ENCODE results near the gene PWP2.
"Not testable (repeated sequence)": the region's sequence is repeated elsewhere in the genome, so short reads cannot be mapped to it uniquely, and the experiment has no call there.

Gene PWP2

DNA sequence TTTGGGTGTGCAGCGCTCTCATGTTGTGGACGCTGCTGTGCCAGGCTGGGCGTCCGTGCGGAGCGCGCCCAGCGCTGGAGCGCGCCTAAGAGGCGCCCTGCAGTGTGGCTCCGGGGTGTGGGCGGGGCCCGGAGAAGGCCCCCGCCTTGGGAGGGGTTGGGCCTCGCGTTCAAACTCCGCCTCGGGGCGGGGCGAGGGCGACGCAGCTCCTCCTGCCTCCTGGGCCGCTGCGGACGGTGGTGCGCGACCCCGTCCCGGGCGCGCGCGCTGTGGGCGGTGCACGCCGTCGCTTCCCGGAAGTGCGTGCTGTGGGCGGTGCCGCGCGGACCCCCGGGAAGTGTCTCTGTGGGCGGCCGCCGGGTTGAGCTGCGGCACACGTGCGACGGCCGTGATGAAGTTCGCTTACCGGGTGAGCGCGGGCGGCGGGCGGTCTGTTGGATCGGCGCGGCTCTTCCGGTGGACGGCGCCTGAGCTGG lies at the start of gene PWP2:
PWP2 (plus strand) TSS at position 374 of the 476 bp plus-strand sequence; CDS start at position 392, 18 bp downstream.
- H3K27ac ChIP-seq; H3K4me2 ChIP-seq; H3K36me3 ChIP-seq (ENCODE audit: insufficient read depth); H3K27me3 ChIP-seq (ENCODE audit: insufficient read depth, low read depth); H3K9ac ChIP-seq; H4K20me1 ChIP-seq (ENCODE audit: insufficient read depth); H3K4me3 ChIP-seq (IDR thresholded peaks at IDR 0.05; ENCODE audit: insufficient read depth, low read depth, low read length); H3K79me2 ChIP-seq (ENCODE audit: insufficient read depth, low read depth); H3K4me1 ChIP-seq (ENCODE audit: low read depth, poor library complexity, severe bottlenecking); H2AFZ ChIP-seq (ENCODE audit: low read depth): not testable (repeated sequence)

DNA sequence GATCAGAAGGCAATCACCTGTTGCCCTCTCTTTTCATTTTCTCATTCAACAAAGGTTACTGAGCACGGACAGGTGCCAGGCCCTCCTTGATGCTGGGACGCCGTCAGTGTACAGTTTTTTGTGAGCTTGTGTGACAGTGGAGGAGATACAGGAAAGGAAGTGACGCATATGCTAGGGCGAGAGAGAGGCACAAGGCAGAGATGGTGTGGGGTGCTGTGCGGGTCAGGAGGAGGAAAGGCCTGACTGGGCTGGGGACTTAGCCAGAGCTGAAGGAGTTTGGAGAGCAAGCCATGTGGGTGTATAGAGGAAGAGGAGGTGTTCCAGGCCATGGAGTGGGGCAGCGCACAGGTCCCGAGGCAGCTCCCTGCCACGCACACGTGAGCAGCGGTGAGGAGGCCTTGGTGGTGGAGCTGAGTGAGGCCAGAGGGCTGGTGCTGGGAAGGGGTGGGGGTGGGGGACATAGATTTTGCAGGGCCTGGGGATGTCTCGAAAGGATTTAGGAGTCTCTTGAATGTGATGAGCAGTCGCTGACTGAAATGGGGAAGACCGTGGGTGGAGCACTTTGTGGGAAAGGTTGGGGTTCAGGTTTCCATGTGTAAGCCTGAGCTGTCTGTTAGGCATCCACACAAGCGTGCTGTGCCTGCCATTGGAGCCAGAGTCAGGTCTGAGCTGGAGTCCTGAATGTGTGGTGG lies 49.1 kb upstream of the PWP2 start:
- H3K4me2 ChIP-seq, result no peak overlapping the region
- 0 out of 2 replicates have a peak, but pooled peaks cover 6% of the 10 kb centered on the region for H3K79me2 ChIP-seq (ENCODE audit: insufficient read depth, low read depth)
- H3K27me3 ChIP-seq (ENCODE audit: insufficient read depth, low read depth), result no peaks in the 10 kb centered on the region
- H3K36me3 ChIP-seq (ENCODE audit: insufficient read depth), result peaks cover 9% of the 10 kb centered on the region; the same call in 1 of the 2 replicates
- no peaks in the 10 kb centered on the region for H4K20me1 ChIP-seq (ENCODE audit: insufficient read depth)
- no peaks in the 10 kb centered on the region for H3K4me1 ChIP-seq (ENCODE audit: low read depth, poor library complexity, severe bottlenecking)
- no peak overlapping the region for H3K4me3 ChIP-seq (IDR thresholded peaks at IDR 0.05; ENCODE audit: insufficient read depth, low read depth, low read length)
- TF ChIP-seq, protein P1, sequence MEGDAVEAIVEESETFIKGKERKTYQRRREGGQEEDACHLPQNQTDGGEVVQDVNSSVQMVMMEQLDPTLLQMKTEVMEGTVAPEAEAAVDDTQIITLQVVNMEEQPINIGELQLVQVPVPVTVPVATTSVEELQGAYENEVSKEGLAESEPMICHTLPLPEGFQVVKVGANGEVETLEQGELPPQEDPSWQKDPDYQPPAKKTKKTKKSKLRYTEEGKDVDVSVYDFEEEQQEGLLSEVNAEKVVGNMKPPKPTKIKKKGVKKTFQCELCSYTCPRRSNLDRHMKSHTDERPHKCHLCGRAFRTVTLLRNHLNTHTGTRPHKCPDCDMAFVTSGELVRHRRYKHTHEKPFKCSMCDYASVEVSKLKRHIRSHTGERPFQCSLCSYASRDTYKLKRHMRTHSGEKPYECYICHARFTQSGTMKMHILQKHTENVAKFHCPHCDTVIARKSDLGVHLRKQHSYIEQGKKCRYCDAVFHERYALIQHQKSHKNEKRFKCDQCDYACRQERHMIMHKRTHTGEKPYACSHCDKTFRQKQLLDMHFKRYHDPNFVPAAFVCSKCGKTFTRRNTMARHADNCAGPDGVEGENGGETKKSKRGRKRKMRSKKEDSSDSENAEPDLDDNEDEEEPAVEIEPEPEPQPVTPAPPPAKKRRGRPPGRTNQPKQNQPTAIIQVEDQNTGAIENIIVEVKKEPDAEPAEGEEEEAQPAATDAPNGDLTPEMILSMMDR (conservative IDR thresholded peaks at IDR 0.05; ENCODE audit: low read depth, low read length), result no peak
- H3K27ac ChIP-seq, result no peak overlapping the region
- H3K9ac ChIP-seq, result no peak overlapping the region
- no peak overlapping the region for H2AFZ ChIP-seq (ENCODE audit: low read depth)

DNA sequence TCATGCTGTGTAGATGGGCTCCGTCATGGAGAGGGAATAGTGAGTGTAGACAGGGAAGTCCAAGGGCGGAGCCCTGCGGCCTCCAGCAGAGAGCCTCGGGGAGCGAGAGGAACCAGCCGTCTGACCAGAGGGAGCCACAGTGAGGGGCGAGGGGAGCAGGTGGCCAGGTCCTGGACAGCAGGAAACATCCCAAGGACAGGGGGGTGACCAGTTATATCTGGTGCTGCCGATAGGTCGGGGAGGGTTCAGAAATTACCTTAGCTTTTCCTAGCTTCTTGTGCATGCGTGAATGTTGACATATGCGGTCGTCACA lies 48.6 kb upstream of the PWP2 start:
- Histone ChIP-seq H3K4me1 (ENCODE audit: low read depth, poor library complexity, severe bottlenecking) (no peaks in the 10 kb centered on the region), H2AFZ (ENCODE audit: low read depth) (no peak overlapping the region), H3K36me3 (ENCODE audit: insufficient read depth) (peaks cover 9% of the 10 kb centered on the region; the same call in 1 of the 2 replicates), H3K27me3 (ENCODE audit: insufficient read depth, low read depth) (no peaks in the 10 kb centered on the region), H3K27ac (no peak overlapping the region), H3K9ac (no peak overlapping the region), H4K20me1 (ENCODE audit: insufficient read depth) (no peaks in the 10 kb centered on the region), H3K4me3 (IDR thresholded peaks at IDR 0.05; ENCODE audit: insufficient read depth, low read depth, low read length) (no peak overlapping the region), H3K79me2 (ENCODE audit: insufficient read depth, low read depth) (0 out of 2 replicates have a peak, but pooled peaks cover 6% of the 10 kb centered on the region), H3K4me2 (no peak overlapping the region)
- TF ChIP-seq, protein P1 (conservative IDR thresholded peaks at IDR 0.05; ENCODE audit: low read depth, low read length), result no peak

- no peaks in the 10 kb centered on the region for H4K20me1 ChIP-seq (ENCODE audit: insufficient read depth)
- H3K36me3 ChIP-seq (ENCODE audit: insufficient read depth), result peaks cover 5% of the 10 kb centered on the region; the same call in 1 of the 2 replicates
- H3K4me1 ChIP-seq (ENCODE audit: low read depth, poor library complexity, severe bottlenecking), result no peaks in the 10 kb centered on the region
- H3K27me3 ChIP-seq (ENCODE audit: insufficient read depth, low read depth), result no peaks in the 10 kb centered on the region
- H3K4me2 ChIP-seq, result no peak overlapping the region
- H3K79me2 ChIP-seq (ENCODE audit: insufficient read depth, low read depth), result 0 out of 2 replicates have a peak, but pooled peaks cover 6% of the 10 kb centered on the region
- H3K4me3 ChIP-seq (IDR thresholded peaks at IDR 0.05; ENCODE audit: insufficient read depth, low read depth, low read length), result no peak overlapping the region
- no peak overlapping the region for H2AFZ ChIP-seq (ENCODE audit: low read depth)
- TF ChIP-seq, protein P1 (conservative IDR thresholded peaks at IDR 0.05; ENCODE audit: low read depth, low read length), result no peak
- no peak overlapping the region for H3K27ac ChIP-seq
- no peak overlapping the region for H3K9ac ChIP-seq
Observed at GRCh38 chr21:44058981-44059380, 48.2 kb upstream of the PWP2 start.

- TF ChIP-seq, protein P1 (conservative IDR thresholded peaks at IDR 0.05; ENCODE audit: low read depth, low read length), result no peak
- no peaks in the 10 kb centered on the region for H4K20me1 ChIP-seq (ENCODE audit: insufficient read depth)
Observed at GRCh38 chr21:44059710-44060109, 47.5 kb upstream of the PWP2 start.

More at GRCh38 chr21:44059710-44060109, 47.5 kb upstream of the PWP2 start:
- Histone ChIP-seq H2AFZ (ENCODE audit: low read depth) (no peak overlapping the region), H3K9ac (no peak overlapping the region), H3K4me3 (IDR thresholded peaks at IDR 0.05; ENCODE audit: insufficient read depth, low read depth, low read length) (no peak overlapping the region), H3K4me2 (no peak overlapping the region), H3K27ac (no peak overlapping the region), H3K36me3 (ENCODE audit: insufficient read depth) (peaks cover 5% of the 10 kb centered on the region; the same call in 1 of the 2 replicates), H3K4me1 (ENCODE audit: low read depth, poor library complexity, severe bottlenecking) (no peaks in the 10 kb centered on the region), H3K27me3 (ENCODE audit: insufficient read depth, low read depth) (no peaks in the 10 kb centered on the region), H3K79me2 (ENCODE audit: insufficient read depth, low read depth) (0 out of 2 replicates have a peak, but pooled peaks cover under 1% of the 10 kb centered on the region)
